Thyroid gland (tissue), 4 donors: Measurements from ENCODE around the gene LSS.

ENCODE experiments used
- CTCF ChIP-seq, 6 experiments: fragments of 200-600 bp in 3 of 6; fragments of 450-650 bp in 3 of 6; sonication (generic) in 3 of 6; IDR thresholded peaks; one replicate each; pipeline ENCODE4 v1.5.1; 2016 to 2019; ENCODE audit warnings: antibody characterized with exemption in 6 of 6, mild to moderate bottlenecking in 2 of 6, inconsistent platforms in 1 of 6, moderate library complexity in 1 of 6
- POLR2A ChIP-seq, 2 donors: fragments of 450-650 bp; IDR thresholded peaks; one replicate each; pipeline ENCODE4 v1.6.1; 2017; ENCODE audit warnings: antibody characterized with exemption in 2 of 2, mild to moderate bottlenecking in 2 of 2, moderate library complexity in 1 of 2

DNA sequence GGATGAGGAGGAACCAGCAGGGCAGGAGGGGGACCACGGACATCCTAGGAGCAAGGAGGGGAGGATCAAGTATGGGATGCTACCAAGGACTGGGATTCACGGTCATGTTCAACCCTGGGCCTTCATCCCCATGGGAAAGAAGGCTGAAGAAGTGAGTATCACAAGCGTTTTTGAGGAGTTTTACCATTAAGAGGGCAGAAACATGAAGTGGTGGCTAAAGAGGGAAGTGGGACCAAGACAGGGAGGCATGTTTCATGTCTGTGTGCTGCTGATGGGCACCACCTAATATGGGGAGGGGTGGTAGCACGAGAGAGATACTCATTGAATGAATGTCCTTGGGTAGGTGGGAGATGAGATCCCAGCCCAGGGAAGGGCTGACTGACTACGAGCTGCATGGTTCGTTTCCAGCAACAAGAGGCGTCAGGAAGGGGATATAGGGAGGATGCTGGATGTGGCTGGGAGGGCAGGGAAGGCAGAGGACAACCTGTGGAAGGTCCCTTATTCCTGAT, 11.3 kb upstream of the LSS start:
- TF ChIP-seq CTCF (IDR thresholded peaks at IDR 0.05) (no peak), POLR2A (IDR thresholded peaks at IDR 0.05) (no peak)
